Endodermal cell (in vitro differentiated cells): Measurements from ENCODE around the gene FAM117A. TPM values are rescaled to one million over a fixed set of nuclear protein-coding genes. Genes with fewer than 3 reads are reported as not detected.

Source experiments
- DNase-seq: peaks from one replicate; pipeline ENCODE4 v3.0.0-alpha.2; 2017
- H3K27ac ChIP-seq: 2 replicates; pipeline ENCODE4 v1.5.1; 2013; ENCODE audit warnings: mild to moderate bottlenecking, low read depth, low read length, moderate library complexity
- H3K27me3 ChIP-seq: 2 replicates; pipeline ENCODE4 v1.6.1; 2013; ENCODE audit warnings: mild to moderate bottlenecking, low read length, moderate library complexity; ENCODE audit not compliant: insufficient read depth, control insufficient read depth, poor library complexity, severe bottlenecking
- H3K36me3 ChIP-seq: 2 replicates; pipeline ENCODE4 v1.7.0; 2013; ENCODE audit warnings: mild to moderate bottlenecking, low read length, moderate library complexity; ENCODE audit not compliant: control insufficient read depth, insufficient read depth
- H3K4me1 ChIP-seq: one replicate; pipeline ENCODE4 v1.7.0; 2013; ENCODE audit warnings: low read length; ENCODE audit not compliant: control insufficient read depth, insufficient read depth
- H3K4me3 ChIP-seq: 2 replicates; pipeline ENCODE4 v1.5.1; 2013; ENCODE audit warnings: mild to moderate bottlenecking, low read length, moderate library complexity
- H3K9ac ChIP-seq: 2 replicates; pipeline ENCODE4 v1.6.1; 2013; ENCODE audit warnings: mild to moderate bottlenecking, low read length, moderate library complexity; ENCODE audit not compliant: poor library complexity, severe bottlenecking; ENCODE audit errors: extremely low read depth
- H3K9me3 ChIP-seq: 2 replicates; pipeline ENCODE4 v1.6.1; 2013; ENCODE audit warnings: mild to moderate bottlenecking, low read length, moderate library complexity; ENCODE audit not compliant: control insufficient read depth
- H3K27ac Mint-ChIP-seq: 2 replicates; pipeline ENCODE4 v1.8.0; 2020; ENCODE audit warnings: mixed read lengths
- H3K27me3 Mint-ChIP-seq: 2 replicates; pipeline ENCODE4 v1.8.0; 2021; ENCODE audit warnings: mild to moderate bottlenecking, mixed read lengths; ENCODE audit not compliant: insufficient read depth
- H3K36me3 Mint-ChIP-seq: 2 replicates; pipeline ENCODE4 v1.8.0; 2020; ENCODE audit warnings: low read depth, mixed read lengths
- H3K4me1 Mint-ChIP-seq: 2 replicates; pipeline ENCODE4 v1.8.0; 2020; ENCODE audit warnings: mixed read lengths
- H3K4me3 Mint-ChIP-seq: 2 replicates; pipeline ENCODE4 v1.8.0; 2020; ENCODE audit warnings: mild to moderate bottlenecking, moderate library complexity, mixed read lengths
- H3K9me3 Mint-ChIP-seq: 2 replicates; pipeline ENCODE4 v1.8.0; 2020; ENCODE audit warnings: mild to moderate bottlenecking, mixed read lengths
- CTCF ChIP-seq: fragments of 200-600 bp; sonication (generic); conservative IDR thresholded peaks from 2 replicates; pipeline ENCODE4 v1.5.0; 2021; ENCODE audit warnings: antibody characterized with exemption, mild to moderate bottlenecking
- whole genome bisulfite sequencing, 2 experiments: methylation state at CpG; one replicate each; pipeline versions ENCODE4 v1.1.5 to v1.1.7; 2013; ENCODE audit warnings: missing lambda C conversion rate in 2 of 2, mixed read lengths in 1 of 2; ENCODE audit not compliant: insufficient coverage in 1 of 2, insufficient read length in 1 of 2; 5-methylcytosine and 5-hydroxymethylcytosine counted together
- total RNA-seq, 2 donors: library from RNA; stranded (reverse); fragmentation: NEBNext Ultra II Directional in 1 of 2; extraction: Animal tissue kit (Norgen Biotek cat#: 25700) in 1 of 2; gene quantifications; 2 replicates in 1 of 2; 3 replicates in 1 of 2; pipeline ENCODE4 v1.2.1, GENCODE V29; 2021

FAM117A gene
- total RNA-seq, 2 donors from 2014 or later: 15.4 to 16.8 TPM

GRCh38 chr17:49705254-49705653 is 58.7 kb downstream of the FAM117A start:
- no peak for DNase-seq
- no peaks in the 10 kb centered on the region for H3K9me3 ChIP-seq
- H3K4me3 Mint-ChIP-seq: peak overlapping the region; percentile 94
- H3K27ac ChIP-seq: no peak overlapping the region
- peaks cover 8% of the 10 kb centered on the region for H3K4me1 Mint-ChIP-seq
- no peak for TF ChIP-seq CTCF
- H3K27me3 ChIP-seq: no peaks in the 10 kb centered on the region
- peak overlapping the region; percentile 11 for H3K27ac Mint-ChIP-seq
- no peaks in the 10 kb centered on the region for H3K9me3 Mint-ChIP-seq
- H3K4me1 ChIP-seq: no peaks in the 10 kb centered on the region
- H3K4me3 ChIP-seq: no peak overlapping the region
- peaks cover 58% of the 10 kb centered on the region for H3K36me3 ChIP-seq
- no peak overlapping the region for H3K9ac ChIP-seq
- no peaks in the 10 kb centered on the region for H3K27me3 Mint-ChIP-seq
- peaks cover 46% of the 10 kb centered on the region for H3K36me3 Mint-ChIP-seq

GRCh38 chr17:49703557-49704277 is 60.2 kb downstream of the FAM117A start:
- TF ChIP-seq CTCF: peak; percentile 79
- Mint-ChIP-seq H3K36me3 (peaks cover 52% of the 10 kb centered on the region), H3K4me1 (peaks cover 8% of the 10 kb centered on the region), H3K27me3 (no peaks in the 10 kb centered on the region), H3K4me3 (no peak overlapping the region), H3K27ac (no peak overlapping the region), H3K9me3 (no peaks in the 10 kb centered on the region)
- peaks cover 60% of the 10 kb centered on the region for H3K36me3 ChIP-seq
- no peaks in the 10 kb centered on the region for H3K27me3 ChIP-seq
- WGBS, 2 experiments: 87% methylated on average over 5 to 6 of the region's 6 CpGs
- no peak overlapping the region for H3K4me3 ChIP-seq
- no peaks in the 10 kb centered on the region for H3K4me1 ChIP-seq
- no peak overlapping the region for H3K9ac ChIP-seq
- no peak overlapping the region for H3K27ac ChIP-seq
- peak; percentile 83 for DNase-seq
- H3K9me3 ChIP-seq: no peaks in the 10 kb centered on the region

GRCh38 chr17:49700960-49701359 is 63.0 kb downstream of the FAM117A start:
- no peak for TF ChIP-seq CTCF
- Mint-ChIP-seq H3K36me3 (peaks cover 52% of the 10 kb centered on the region), H3K4me1 (no peaks in the 10 kb centered on the region), H3K27me3 (peaks cover 4% of the 10 kb centered on the region), H3K27ac (no peak overlapping the region), H3K9me3 (no peaks in the 10 kb centered on the region), H3K4me3 (no peak overlapping the region)
- WGBS, 2 experiments: 91 to 94% methylated on average over 5 to 6 of the region's 6 CpGs
- no peak overlapping the region for H3K27ac ChIP-seq
- no peak overlapping the region for H3K4me3 ChIP-seq
- H3K9ac ChIP-seq: no peak overlapping the region
- no peaks in the 10 kb centered on the region for H3K27me3 ChIP-seq
- H3K36me3 ChIP-seq: peaks cover 58% of the 10 kb centered on the region
- no peaks in the 10 kb centered on the region for H3K9me3 ChIP-seq
- no peaks in the 10 kb centered on the region for H3K4me1 ChIP-seq
- no peak for DNase-seq
